Dermis blood vessel endothelial cell (primary cell): ENCODE data around the gene OR10G8. TPM values are rescaled to one million over a fixed set of nuclear protein-coding genes. Genes with fewer than 3 reads are reported as not detected.

Source experiments
- DNase-seq: peaks from one replicate; pipeline ENCODE4 v3.0.0; 2010
- total RNA-seq: library from RNA; depleted of rRNA; stranded (reverse); fragments of >200 nt; gene quantifications from 2 replicates; pipeline ENCODE4 v1.2.3, GENCODE V29; 2014

OR10G8 gene
- total RNA-seq, 1 donor from 2014 or later = not detected

- DNase-seq = no peak
Observed at GRCh38 chr11:124078591-124078990, 52.0 kb downstream of the OR10G8 start.

DNA sequence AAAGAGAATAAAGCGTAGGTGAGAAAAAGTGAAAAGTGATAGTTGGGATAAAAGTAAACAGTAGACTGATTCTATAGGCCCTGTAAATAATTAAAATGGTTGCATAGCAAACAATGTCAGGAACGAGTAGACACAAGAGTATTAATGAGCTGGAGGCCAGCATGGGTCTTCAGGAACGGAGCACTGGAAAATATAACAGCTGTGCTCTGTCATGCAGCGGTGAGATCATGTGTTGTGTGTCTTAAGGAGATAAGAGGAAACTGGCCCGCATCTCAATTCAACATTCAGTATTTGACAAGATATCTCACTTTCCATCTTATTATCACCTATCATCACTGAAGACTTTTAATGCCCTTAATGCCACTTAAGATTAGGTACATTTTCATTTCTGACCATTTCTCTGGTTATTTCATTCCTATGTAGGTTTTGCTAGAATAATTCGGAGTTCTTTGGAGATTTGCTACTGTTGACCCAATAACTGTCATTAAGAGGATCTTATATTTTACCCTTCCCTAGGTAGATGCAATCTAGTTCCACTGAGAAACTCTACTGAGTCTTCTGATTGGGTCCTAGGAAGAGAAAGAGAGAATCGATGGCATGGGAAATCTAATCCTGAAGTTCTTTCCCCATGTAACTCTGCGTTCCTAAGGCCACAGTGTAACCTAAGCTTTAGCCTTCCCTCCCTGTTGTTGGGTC, 53.2 kb downstream of the OR10G8 start:
- DNase-seq = no peak

Other genes with a start within 250 kb of the OR10G8 start
- gene OR6M1, start 220.4 kb upstream of the OR10G8 start, total RNA-seq = not detected in 2 replicates
- gene TMEM225, start 141.1 kb upstream of the OR10G8 start, total RNA-seq = not detected in 2 replicates
- not detected in 2 replicates for gene OR8D4, start 124.6 kb upstream of the OR10G8 start, total RNA-seq
- not detected in 2 replicates for gene OR4D5, start 87.2 kb upstream of the OR10G8 start, total RNA-seq
- gene OR6T1, start 83.0 kb upstream of the OR10G8 start, total RNA-seq = not detected in 2 replicates
- gene OR10S1, start 49.0 kb upstream of the OR10G8 start, total RNA-seq = not detected in 2 replicates
- not detected in 2 replicates for gene OR10G6, start 31.6 kb upstream of the OR10G8 start, total RNA-seq
- gene OR10G4, start 13.8 kb upstream of the OR10G8 start, total RNA-seq = not detected in 2 replicates
- gene OR10G9, start 3.8 kb upstream of the OR10G8 start, total RNA-seq = not detected in 2 replicates
- not detected in 2 replicates for gene OR10G7, start 14.5 kb downstream of the OR10G8 start, total RNA-seq
- gene VWA5A, start 88.7 kb downstream of the OR10G8 start, total RNA-seq = 7.8 and 8.2 TPM in 2 replicates
- gene OR10D3, start 156.5 kb downstream of the OR10G8 start, total RNA-seq = not detected in 2 replicates
- gene OR8G1, start 214.3 kb downstream of the OR10G8 start, total RNA-seq = not detected in 2 replicates
- gene OR8G5, start 229.6 kb downstream of the OR10G8 start, total RNA-seq = not detected in 2 replicates